GM20000 (cell line): Measurements from ENCODE around the gene ADGRB2.

Experiments used
- DNase-seq: peaks from one replicate; pipeline ENCODE4 v3.0.0; 2012; ENCODE audit warnings: low spot score
- CTCF ChIP-seq: IDR thresholded peaks from 2 replicates; pipeline ENCODE4 v1.5.1; 2012; ENCODE audit warnings: mild to moderate bottlenecking, control low read depth; ENCODE audit errors: extremely low read depth, missing control alignments

ADGRB2 gene

GRCh38 chr1:31678681-31679080 lies 85.5 kb downstream of the ADGRB2 start:
- TF ChIP-seq CTCF = no peak
- DNase-seq = no peak

- DNase-seq = no peak
- TF ChIP-seq CTCF = no peak
Observed at GRCh38 chr1:31677949-31678348, 86.2 kb downstream of the ADGRB2 start.

DNA sequence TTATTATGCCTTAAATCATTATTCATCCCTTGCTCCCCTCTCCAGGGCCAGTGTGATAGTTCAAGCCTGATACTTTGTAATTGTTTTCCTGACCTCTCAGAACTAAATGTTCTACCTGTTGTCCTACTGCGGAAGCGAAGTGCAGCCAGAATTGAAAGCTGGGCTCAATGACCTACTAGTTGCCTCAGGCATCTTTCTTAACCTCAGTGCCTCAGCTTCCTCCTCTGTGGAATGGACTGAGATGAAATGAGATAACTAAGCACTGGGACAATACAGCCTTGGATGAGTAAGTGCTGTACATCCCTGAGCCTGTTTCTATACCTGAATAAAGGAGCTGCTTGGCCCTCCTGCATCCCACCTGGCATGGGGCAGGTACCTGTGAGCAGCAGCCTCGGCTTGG lies 86.7 kb downstream of the ADGRB2 start:
- TF ChIP-seq CTCF = no peak
- DNase-seq = no peak
